Smooth muscle cell (in vitro differentiated cells): ENCODE data around the gene LY6G5C. TPM values are rescaled to one million over a fixed set of nuclear protein-coding genes. Genes with fewer than 3 reads are reported as not detected.
"Not testable (repeated sequence)": the region's sequence is repeated elsewhere in the genome, so short reads cannot be mapped to it uniquely, and the experiment has no call there.

Experiments
- DNase-seq: peaks from one replicate; lab custom pipeline; 2025; ENCODE audit not compliant: unreplicated experiment; lab: John Stamatoyannopoulos, UW
- H2AFZ ChIP-seq: fragments of 200-600 bp; sonication (generic); 2 replicates; pipeline ENCODE4 v1.6.0; 2016; ENCODE audit warnings: antibody characterized with exemption, low read depth, mild to moderate bottlenecking
- H3F3A ChIP-seq: fragments of 200-600 bp; sonication (generic); 2 replicates; pipeline ENCODE4 v1.6.0; 2017; ENCODE audit warnings: antibody characterized with exemption, low read depth
- H3K27ac ChIP-seq: fragments of 200-600 bp; sonication (generic); 2 replicates; pipeline ENCODE4 v1.5.1; 2016; ENCODE audit warnings: low read depth, mild to moderate bottlenecking
- H3K27me3 ChIP-seq: fragments of 200-600 bp; sonication (generic); 2 replicates; pipeline ENCODE4 v1.6.1; 2016; ENCODE audit warnings: low read depth, mild to moderate bottlenecking
- H3K36me3 ChIP-seq: fragments of 200-600 bp; sonication (generic); 2 replicates; pipeline ENCODE4 v1.5.1; 2016; ENCODE audit warnings: low read depth
- H3K4me1 ChIP-seq: fragments of 200-600 bp; sonication (generic); 2 replicates; pipeline ENCODE4 v1.5.1; 2016; ENCODE audit warnings: low read depth
- H3K4me2 ChIP-seq: fragments of 200-600 bp; sonication (generic); 2 replicates; pipeline ENCODE4 v1.6.0; 2016; ENCODE audit warnings: mild to moderate bottlenecking
- H3K4me3 ChIP-seq: fragments of 200-600 bp; sonication (generic); 2 replicates; pipeline ENCODE4 v1.5.1; 2016; ENCODE audit warnings: mild to moderate bottlenecking
- H3K79me2 ChIP-seq: fragments of 200-600 bp; sonication (generic); 2 replicates; pipeline ENCODE4 v1.6.0; 2016; ENCODE audit warnings: low read depth, mild to moderate bottlenecking
- H3K9ac ChIP-seq: fragments of 200-600 bp; sonication (generic); 2 replicates; pipeline ENCODE4 v1.6.0; 2016; ENCODE audit warnings: low read depth
- H3K9me3 ChIP-seq: fragments of 200-600 bp; sonication (generic); replicated peaks from 2 replicates; pipeline ENCODE4 v1.5.1; 2016; ENCODE audit warnings: low read depth
- H4K20me1 ChIP-seq: fragments of 200-600 bp; sonication (generic); 2 replicates; pipeline ENCODE4 v1.6.0; 2016; ENCODE audit warnings: low read depth
- WGBS: methylation state at CpG from one replicate; pipeline ENCODE4 v1.1.7; 2016; ENCODE audit warnings: low lambda C conversion rate; 5-methylcytosine and 5-hydroxymethylcytosine counted together
- polyA plus RNA-seq: library from polyadenylated mRNA; unstranded; fragments of >200 nt; fragmentation: Nextera tagmentation; extraction: Ambion mirVana; gene quantifications from 2 replicates; pipeline ENCODE4 v1.2.1, GENCODE V29; 2016
- total RNA-seq: library from RNA; depleted of rRNA; stranded (reverse); fragments of >200 nt; gene quantifications from 2 replicates; pipeline ENCODE4 v1.2.3, GENCODE V29; 2014
- TF ChIP-seq, protein P1 (sequence below): fragments of 200-600 bp; sonication (generic); IDR thresholded peaks from 2 replicates; pipeline ENCODE4 v1.5.1; 2017; ENCODE audit warnings: borderline replicate concordance, mild to moderate bottlenecking, antibody characterized with exemption; ENCODE audit not compliant: insufficient read depth, poor library complexity, severe bottlenecking

The LY6G5C gene
- total and polyA plus RNA-seq, 2 experiments from 2014 or later, result 0.67 to 3.8 TPM

DNA sequence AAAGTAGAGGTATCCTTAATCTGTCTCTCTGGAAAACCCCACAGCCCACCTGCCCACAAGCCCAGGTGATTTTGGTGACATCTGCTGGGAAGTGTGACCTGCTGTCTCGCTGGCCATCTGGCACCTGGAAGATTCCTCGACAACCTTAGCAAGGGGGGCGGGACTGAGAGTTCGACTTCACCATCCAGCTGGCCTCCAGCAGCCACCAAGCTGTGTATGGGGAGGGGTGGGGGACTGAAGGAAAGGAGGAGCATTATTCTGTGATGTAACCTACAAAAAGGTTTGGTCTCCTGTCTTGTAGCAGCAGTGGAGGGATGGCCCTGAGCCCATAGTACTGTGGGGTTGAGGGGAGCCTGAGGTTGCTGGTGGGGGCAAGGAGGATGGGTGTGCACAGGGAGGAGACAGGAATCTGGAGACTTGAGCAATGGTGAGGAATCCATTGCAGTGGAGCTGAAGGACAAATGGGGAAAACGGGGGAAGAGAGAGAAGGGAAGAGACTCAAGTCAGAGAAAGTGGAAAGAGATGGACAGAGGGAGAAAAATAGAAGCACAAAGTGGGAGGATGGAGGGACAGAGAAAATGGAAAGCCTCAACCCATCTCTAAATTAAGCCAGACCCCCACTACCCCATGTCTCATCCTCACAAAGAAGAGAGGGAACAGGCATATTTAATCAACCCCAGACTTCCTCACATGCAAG lies 29.8 kb upstream of the LY6G5C start:
- Histone ChIP-seq H3K79me2 (no peaks in the 10 kb centered on the region), H3K27ac (no peak overlapping the region), H3F3A (no peaks in the 10 kb centered on the region), H3K9ac (no peak overlapping the region), H2AFZ (no peak overlapping the region), H4K20me1 (no peaks in the 10 kb centered on the region), H3K4me2 (no peak overlapping the region), H3K9me3 (no peaks in the 10 kb centered on the region), H3K36me3 (no peaks in the 10 kb centered on the region), H3K4me1 (peaks cover 21% of the 10 kb centered on the region), H3K27me3 (no peaks in the 10 kb centered on the region), H3K4me3 (no peak overlapping the region)
- TF ChIP-seq, protein P1, sequence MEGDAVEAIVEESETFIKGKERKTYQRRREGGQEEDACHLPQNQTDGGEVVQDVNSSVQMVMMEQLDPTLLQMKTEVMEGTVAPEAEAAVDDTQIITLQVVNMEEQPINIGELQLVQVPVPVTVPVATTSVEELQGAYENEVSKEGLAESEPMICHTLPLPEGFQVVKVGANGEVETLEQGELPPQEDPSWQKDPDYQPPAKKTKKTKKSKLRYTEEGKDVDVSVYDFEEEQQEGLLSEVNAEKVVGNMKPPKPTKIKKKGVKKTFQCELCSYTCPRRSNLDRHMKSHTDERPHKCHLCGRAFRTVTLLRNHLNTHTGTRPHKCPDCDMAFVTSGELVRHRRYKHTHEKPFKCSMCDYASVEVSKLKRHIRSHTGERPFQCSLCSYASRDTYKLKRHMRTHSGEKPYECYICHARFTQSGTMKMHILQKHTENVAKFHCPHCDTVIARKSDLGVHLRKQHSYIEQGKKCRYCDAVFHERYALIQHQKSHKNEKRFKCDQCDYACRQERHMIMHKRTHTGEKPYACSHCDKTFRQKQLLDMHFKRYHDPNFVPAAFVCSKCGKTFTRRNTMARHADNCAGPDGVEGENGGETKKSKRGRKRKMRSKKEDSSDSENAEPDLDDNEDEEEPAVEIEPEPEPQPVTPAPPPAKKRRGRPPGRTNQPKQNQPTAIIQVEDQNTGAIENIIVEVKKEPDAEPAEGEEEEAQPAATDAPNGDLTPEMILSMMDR, result no peak
- no peak for DNase-seq
- WGBS, result 86% methylated on average over 5 of the region's 5 CpGs

DNA sequence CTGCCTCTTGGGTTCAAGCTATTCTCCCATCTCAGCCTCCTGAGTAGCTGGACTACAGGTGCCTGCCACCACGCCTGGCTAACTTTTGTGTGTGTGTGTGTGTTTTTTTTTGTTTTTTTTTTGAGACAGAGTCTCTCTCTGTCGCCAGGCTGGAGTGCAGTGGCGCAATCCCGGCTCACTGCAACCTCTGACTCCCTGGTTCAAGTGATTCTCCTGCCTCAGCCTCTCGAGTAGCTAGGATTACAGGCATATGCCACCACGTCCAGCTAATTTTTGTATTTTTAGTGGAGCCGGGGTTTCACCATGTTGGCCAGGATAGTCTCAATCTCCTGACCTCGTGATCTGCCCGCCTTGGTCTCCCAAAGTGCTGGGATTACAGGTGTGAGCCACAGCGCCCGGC lies 28.3 kb upstream of the LY6G5C start:
- H3K9ac ChIP-seq, H3F3A ChIP-seq, H4K20me1 ChIP-seq, H3K79me2 ChIP-seq, H3K27me3 ChIP-seq, H3K4me3 ChIP-seq, H3K36me3 ChIP-seq, DNase-seq, H2AFZ ChIP-seq, H3K9me3 ChIP-seq, H3K27ac ChIP-seq, H3K4me2 ChIP-seq: not testable (repeated sequence)
- WGBS, result 92% methylated on average over 11 of the region's 11 CpGs
- H3K4me1 ChIP-seq, result peaks cover 12% of the 10 kb centered on the region

DNA sequence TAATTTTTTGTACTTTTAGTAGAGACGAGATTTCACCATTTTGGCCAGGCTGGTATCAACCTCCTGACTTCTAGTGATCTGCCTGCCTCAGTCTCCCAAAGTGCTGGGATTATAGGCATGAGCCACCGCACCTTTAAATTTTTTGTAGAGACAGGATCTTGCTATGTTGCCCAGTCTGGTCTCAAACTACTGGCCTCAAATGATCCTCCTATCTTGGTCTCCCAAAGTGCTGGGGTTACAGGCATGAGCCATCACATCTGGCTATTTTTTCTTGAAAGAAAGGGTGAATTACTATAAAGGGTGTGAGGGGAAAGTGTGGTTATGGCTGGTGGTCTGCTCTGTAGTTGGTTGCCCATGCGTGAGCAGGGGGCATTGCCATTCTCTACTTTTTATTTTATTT lies 27.4 kb upstream of the LY6G5C start:
- no peak for DNase-seq
- no peaks in the 10 kb centered on the region for H3K9me3 ChIP-seq
- H3K27me3 ChIP-seq, result no peaks in the 10 kb centered on the region
- 96% methylated on average over 3 of the region's 3 CpGs for WGBS
- peaks cover 3% of the 10 kb centered on the region for H3K4me1 ChIP-seq
- H3F3A ChIP-seq, result no peaks in the 10 kb centered on the region
- no peak overlapping the region for H3K4me2 ChIP-seq
- H3K9ac ChIP-seq, result no peak overlapping the region
- TF ChIP-seq, protein P1, result no peak
- H3K27ac ChIP-seq, result no peak overlapping the region
- H3K4me3 ChIP-seq, result no peak overlapping the region
- H4K20me1 ChIP-seq, result no peaks in the 10 kb centered on the region
- no peaks in the 10 kb centered on the region for H3K36me3 ChIP-seq
- no peak overlapping the region for H2AFZ ChIP-seq
- H3K79me2 ChIP-seq, result no peaks in the 10 kb centered on the region

DNA sequence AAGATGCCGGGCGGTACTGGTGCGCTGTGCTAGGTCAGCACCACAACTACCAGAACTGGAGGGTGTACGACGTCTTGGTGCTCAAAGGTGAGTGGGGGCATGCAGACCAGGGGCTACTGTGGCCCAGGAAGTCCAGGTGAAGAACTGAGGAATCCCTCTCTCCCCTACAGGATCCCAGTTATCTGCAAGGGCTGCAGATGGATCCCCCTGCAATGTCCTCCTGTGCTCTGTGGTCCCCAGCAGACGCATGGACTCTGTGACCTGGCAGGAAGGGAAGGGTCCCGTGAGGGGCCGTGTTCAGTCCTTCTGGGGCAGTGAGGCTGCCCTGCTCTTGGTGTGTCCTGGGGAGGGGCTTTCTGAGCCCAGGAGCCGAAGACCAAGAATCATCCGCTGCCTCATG lies 26.8 kb upstream of the LY6G5C start:
- Histone ChIP-seq H3K27me3 (no peaks in the 10 kb centered on the region), H3K4me3 (no peak overlapping the region), H3K4me1 (no peaks in the 10 kb centered on the region), H4K20me1 (no peaks in the 10 kb centered on the region), H3K4me2 (no peak overlapping the region), H3K27ac (no peak overlapping the region), H3K36me3 (no peaks in the 10 kb centered on the region), H3F3A (no peaks in the 10 kb centered on the region), H3K9me3 (no peaks in the 10 kb centered on the region), H2AFZ (no peak overlapping the region), H3K79me2 (peaks cover 2% of the 10 kb centered on the region), H3K9ac (no peak overlapping the region)
- WGBS, result 98% methylated on average over 10 of the region's 10 CpGs
- TF ChIP-seq, protein P1, result no peak
- DNase-seq, result no peak
